HepG2 (cell line): ENCODE data around the gene ORMDL3. TPM values are rescaled to one million over a fixed set of nuclear protein-coding genes. Genes with fewer than 3 reads are reported as not detected.
A peak's percentile ranks its signal among the peaks of the same experiment; 100 is the strongest.

ENCODE experiments used
- ATAC-seq: fragments of 200-7000 bp; cut with Tn5 transposase; 3 replicates; pipeline ENCODE4 v1.9.1; 2020; ENCODE audit warnings: mild to moderate bottlenecking, moderate library complexity
- BruUV-seq: library from RNA; stranded (reverse); fragments of 400-500 nt; replicated peaks from 2 replicates; lab custom pipeline; 2021; lab: Mats Ljungman, UMichigan
- CTCF ChIA-PET: fragments of 300-600 bp; formaldehyde crosslinking; extraction: SDS; loops from one replicate; lab custom pipeline; 2021; ENCODE audit warnings: low total read pairs, inconsistent platforms, low intra/inter-chr PET ratio; lab: Yijun Ruan, JAX
- POLR2A ChIA-PET: fragments of 350-600 bp; sonication (Branson Sonifier 250); formaldehyde crosslinking; loops from one replicate; lab custom pipeline; 2020; ENCODE audit warnings: antibody characterized with exemption, inconsistent platforms; lab: Yijun Ruan, JAX
- DNase-seq: peaks from one replicate; pipeline ENCODE4 v3.0.0-alpha.2; 2015; ENCODE audit warnings: low spot score
- FAIRE-seq: peaks from 3 replicates; lab custom pipeline; 2011; peaks lifted over from hg19 to GRCh38; lab: Jason Lieb, UNC
- H2AFZ ChIP-seq: one replicate; pipeline ENCODE4 v1.6.1; 2011; ENCODE audit warnings: low read length, inconsistent platforms
- H3K27ac ChIP-seq: fragments of 300-600 bp; 3 replicates; pipeline ENCODE4 v1.8.0; 2011; ENCODE audit warnings: mixed run types, mild to moderate bottlenecking, mixed read lengths, low read length, inconsistent platforms; ENCODE audit not compliant: insufficient read depth; ENCODE audit errors: extremely low read length
- H3K27me3 ChIP-seq, 2 experiments: fragments of 200-600 bp in 1 of 2; 2 replicates in 1 of 2; 3 replicates in 1 of 2; pipeline versions ENCODE4 v1.6.0 to v1.8.0; 2011; ENCODE audit warnings: low read length in 2 of 2, mild to moderate bottlenecking in 2 of 2, moderate library complexity in 2 of 2, inconsistent platforms in 1 of 2; ENCODE audit not compliant: insufficient read depth in 2 of 2, control insufficient read depth in 1 of 2
- H3K36me3 ChIP-seq, 2 experiments: fragments of 200-600 bp in 1 of 2; replicated peaks in 1 of 2; 2 replicates in 1 of 2; 3 replicates in 1 of 2; pipeline versions ENCODE4 v1.5.1 to v1.8.0; 2011; ENCODE audit warnings: low read length in 2 of 2, inconsistent platforms in 1 of 2; ENCODE audit not compliant: insufficient read depth in 2 of 2, control insufficient read depth in 1 of 2
- H3K4me1 ChIP-seq: 2 replicates; pipeline ENCODE4 v1.5.1; 2012; ENCODE audit warnings: low read length, inconsistent platforms; ENCODE audit not compliant: insufficient read depth
- H3K4me2 ChIP-seq: 2 replicates; pipeline ENCODE4 v1.6.0; 2011; ENCODE audit warnings: low read depth, low read length, inconsistent platforms
- H3K4me3 ChIP-seq, 3 experiments: fragments of 200-600 bp in 1 of 3; sonication (generic), shearing (Covaris generic) in 1 of 3; replicated peaks in 1 of 3; 2 replicates each; pipeline ENCODE4 v1.5.1; 2011 to 2016; ENCODE audit warnings: low read length in 3 of 3, inconsistent platforms in 2 of 3, low read depth in 2 of 3, mild to moderate bottlenecking in 2 of 3, control low read depth in 1 of 3, mixed read lengths in 1 of 3; ENCODE audit not compliant: insufficient read depth in 1 of 3
- H3K79me2 ChIP-seq: one replicate; pipeline ENCODE4 v1.6.1; 2011; ENCODE audit warnings: low read length, inconsistent platforms; ENCODE audit not compliant: insufficient read depth
- H3K9ac ChIP-seq: 2 replicates; pipeline ENCODE4 v1.6.0; 2011; ENCODE audit warnings: mild to moderate bottlenecking, low read depth, low read length, inconsistent platforms; ENCODE audit not compliant: insufficient read depth
- H3K9me3 ChIP-seq: 2 replicates; pipeline ENCODE4 v1.5.1; 2012; ENCODE audit warnings: mild to moderate bottlenecking, low read length
- H4K20me1 ChIP-seq: 2 replicates; pipeline ENCODE4 v1.6.0; 2011; ENCODE audit warnings: inconsistent platforms, mild to moderate bottlenecking, low read length, moderate library complexity; ENCODE audit not compliant: insufficient read depth
- FOXO1 ChIP-seq: sonication (generic); formaldehyde crosslinking; IDR thresholded peaks from 2 replicates; pipeline ENCODE4 v1.4.0; 2020; ENCODE audit warnings: missing genetic modification reagents
- FUBP1 ChIP-seq: sonication (generic); formaldehyde crosslinking; IDR thresholded peaks from 2 replicates; pipeline ENCODE4 v1.5.1; 2020; ENCODE audit warnings: missing genetic modification reagents, mild to moderate bottlenecking, borderline replicate concordance
- HBP1 ChIP-seq: IDR thresholded peaks from 2 replicates; pipeline ENCODE4 v1.6.1; 2016; ENCODE audit warnings: low read depth, control low read depth
- HMG20A ChIP-seq: IDR thresholded peaks from 2 replicates; pipeline ENCODE4 v1.6.1; 2016; ENCODE audit warnings: borderline replicate concordance
- PATZ1 ChIP-seq: sonication (generic); formaldehyde crosslinking; IDR thresholded peaks from 2 replicates; pipeline ENCODE4 v1.4.0; 2020; ENCODE audit warnings: missing genetic modification reagents
- RBAK ChIP-seq: sonication (generic); formaldehyde crosslinking; IDR thresholded peaks from 2 replicates; pipeline ENCODE4 v1.5.1; 2020; ENCODE audit warnings: mild to moderate bottlenecking, missing genetic modification reagents
- STAG1 ChIP-seq: sonication (generic); formaldehyde crosslinking; IDR thresholded peaks from 2 replicates; pipeline ENCODE4 v1.4.0; 2020; ENCODE audit warnings: missing genetic modification reagents
- ZNF230 ChIP-seq: sonication (generic); formaldehyde crosslinking; IDR thresholded peaks from 2 replicates; pipeline ENCODE4 v1.4.0; 2020; ENCODE audit warnings: mild to moderate bottlenecking, missing genetic modification reagents
- ZNF570 ChIP-seq: sonication (generic); formaldehyde crosslinking; IDR thresholded peaks from 2 replicates; pipeline ENCODE4 v1.4.0; 2020; ENCODE audit warnings: mild to moderate bottlenecking, missing genetic modification reagents, borderline replicate concordance
- ZNF589 ChIP-seq: sonication (generic); formaldehyde crosslinking; conservative IDR thresholded peaks from 2 replicates; pipeline ENCODE4 v1.8.0; 2022; ENCODE audit warnings: mild to moderate bottlenecking, moderate library complexity, missing genetic modification reagents
- WGBS: methylation state at CpG from one replicate; pipeline ENCODE4 v1.1.6; 2017; ENCODE audit warnings: low lambda C conversion rate; 5-methylcytosine and 5-hydroxymethylcytosine counted together
- in situ Hi-C: cut with HindIII; loops from 2 replicates; pipeline ENCODE4 v1.10.0; 2017; ENCODE audit warnings: low pct_unique_long_range_greater_than_20kb; ENCODE audit not compliant: extremely low pct_ligation_motif_present
- intact Hi-C: fragments of 100-400 bp; cut with micrococcal nuclease; formaldehyde crosslinking; loops from one replicate; pipeline ENCODE4 v1.10.0; 2022; ENCODE audit not compliant: unreplicated experiment
- polyA plus RNA-seq, 8 experiments: library from polyadenylated mRNA; depleted of rRNA in 3 of 8; stranded (reverse) in 7 of 8; unstranded in 1 of 8; fragments of >200 nt; fragmentation: Illumina TruSeq in 4 of 8; extraction: Trizol in 4 of 8; gene quantifications; 2 replicates each; pipeline versions ENCODE4 v1.2.1 to v1.2.3, GENCODE V29; 2011 to 2016; ENCODE audit warnings: low read depth in 4 of 8, missing spikeins in 1 of 8, mixed read lengths in 1 of 8; ENCODE audit not compliant: insufficient read depth in 1 of 8
- total RNA-seq, 5 experiments: library from RNA; depleted of rRNA; stranded (reverse); fragments of >200 nt; fragmentation: Illumina TruSeq; extraction: Trizol; gene quantifications; 2 replicates each; pipeline ENCODE4 v1.2.3, GENCODE V29; 2016; ENCODE audit warnings: low read depth in 1 of 5

The ORMDL3 gene
- total and polyA plus RNA-seq, 2 of the 13 experiments (the other 11 are each of a cell fraction or from before 2014, with no cell fraction given) = 181 to 384 TPM

- in situ Hi-C loops (no loop called here), intact Hi-C loops (loop anchor here (2.0 kb wide), 1 partner anchor 14 kb away; no protein-coding TSS in a partner anchor)
- no peak overlapping the region for H3K27ac ChIP-seq
- H3K4me3 ChIP-seq = no peak overlapping the region
- FAIRE-seq (peak; percentile 44), ATAC-seq (no peak), DNase-seq (no peak)
- peaks cover 59% of the 10 kb centered on the region for H3K4me1 ChIP-seq
- CTCF ChIA-PET = interaction anchor here (0.9 to 1.1 kb wide), 2 partner anchors 20 to 67 kb away, joined by 4 read pairs; no protein-coding TSS in a partner anchor
- TF ChIP-seq ZNF589 (CRISPR knock-in tag) (0 out of 2 replicates have a peak, but pooled peaks have one; percentile 21), RBAK (no peak)
- no peaks in the 10 kb centered on the region for H3K9me3 ChIP-seq
- H2AFZ ChIP-seq = no peak overlapping the region
- H4K20me1 ChIP-seq = no peaks in the 10 kb centered on the region
- H3K27me3 ChIP-seq = peaks cover 10 to 17% of the 10 kb centered on the region in 2 experiments; a peak in 3 of 5 replicates
- no TSS peak for BruUV-seq
- no peak overlapping the region for H3K9ac ChIP-seq
- no peaks in the 10 kb centered on the region for H3K36me3 ChIP-seq
- 75% methylated on average over 3 of the region's 3 CpGs for WGBS
- H3K79me2 ChIP-seq = no peaks in the 10 kb centered on the region
- POLR2A ChIA-PET = interaction anchor here (1.3 kb wide), 1 partner anchor 12 kb away, joined by 4 read pairs; the partner anchor contains the start of genes LRRC3C and ORMDL3
- H3K4me2 ChIP-seq = no peak overlapping the region
These were observed 11.7 kb upstream of the ORMDL3 start for GRCh38 chr17:39939106-39939505.

GRCh38 chr17:39938140-39938869, 10.9 kb upstream of the ORMDL3 start:
- whole genome bisulfite sequencing = 23% methylated on average over 8 of the region's 8 CpGs
- Histone ChIP-seq H3K79me2 (no peaks in the 10 kb centered on the region), H3K4me1 (peaks cover 67% of the 10 kb centered on the region), H3K4me2 (peak overlapping the region; percentile 65), H3K9me3 (no peaks in the 10 kb centered on the region), H2AFZ (no peak overlapping the region), H3K9ac (no peak overlapping the region), H4K20me1 (no peaks in the 10 kb centered on the region), H3K27me3 (peaks cover 4 to 9% of the 10 kb centered on the region in 2 experiments; a peak in 2 of 5 replicates), H3K4me3 (peak overlapping the region in 1 of 3 experiments; percentile 20; a peak in 3 of 6 replicates), H3K36me3 (no peaks in the 10 kb centered on the region), H3K27ac (no peak overlapping the region)
- CTCF ChIA-PET = interaction anchor here (1.1 kb wide), 1 partner anchor 66 kb away, joined by 4 read pairs; no protein-coding TSS in a partner anchor
- ATAC-seq (peak; percentile 66), DNase-seq (peak; percentile 67), FAIRE-seq (peak; percentile 80)
- POLR2A ChIA-PET = interaction anchor here (1.0 to 2.8 kb wide), 3 partner anchors 11 to 34 kb away, joined by 4 to 15 read pairs (median 5); partner anchors contain the start of genes LRRC3C and ORMDL3
- intact Hi-C loops = loop anchor here (1.0 to 2.0 kb wide), 2 partner anchors 11 to 14 kb away; partner anchors contain the start of genes LRRC3C and ORMDL3
- in situ Hi-C loops = no loop called here
- no TSS peak for BruUV-seq
- TF ChIP-seq PATZ1 (CRISPR knock-in tag) (peak; percentile 58; the same call in 1 of the 2 replicates), STAG1 (CRISPR knock-in tag) (peak; percentile 54), ZNF570 (CRISPR knock-in tag) (no peak), ZNF230 (no peak), HMG20A (CRISPR knock-in tag) (peak; percentile 63; the same call in 1 of the 2 replicates), FOXO1 (CRISPR knock-in tag) (no peak; the same call in 1 of the 2 replicates), FUBP1 (CRISPR knock-in tag) (0 out of 2 replicates have a peak, but pooled peaks have one; percentile 43), HBP1 (CRISPR knock-in tag) (0 out of 2 replicates have a peak, but pooled peaks have one; percentile 35)
